ENCODE measurements around the gene AP2B1.

Gene AP2B1

GRCh38 chr17:35694906-35695305 is 107.8 kb downstream of the AP2B1 start:
- Histone ChIP-seq H3K4me1 (ENCODE audit: low read length) (peaks cover 26% of the 10 kb centered on the region), H3K9me2 (replicated peaks; ENCODE audit: insufficient read depth, low read length) (no peaks in the 10 kb centered on the region), H3K9me3 (replicated peaks; ENCODE audit: insufficient read depth, low read length) (no peaks in the 10 kb centered on the region), H3K36me3 (replicated peaks; ENCODE audit: insufficient read depth, low read length) (no peaks in the 10 kb centered on the region), H3K27ac (ENCODE audit: low read length) (no peak overlapping the region), H2AFZ (ENCODE audit: low read length) (no peak overlapping the region), H3K27me3 (replicated peaks; ENCODE audit: insufficient read depth, low read length) (no peaks in the 10 kb centered on the region), H3F3A (ENCODE audit: insufficient read depth, low read length) (no peaks in the 10 kb centered on the region), H3K4me3 (ENCODE audit: low read length) (no peak overlapping the region), H3K9ac (ENCODE audit: low read length) (no peak overlapping the region), H4K20me1 (ENCODE audit: insufficient read depth, low read length) (no peaks in the 10 kb centered on the region), H3K79me2 (ENCODE audit: low read length) (no peaks in the 10 kb centered on the region), H3K4me2 (ENCODE audit: low read depth, low read length) (no peak overlapping the region)
- no peak for TF ChIP-seq EZH2 (optimal IDR thresholded peaks at IDR 0.05; ENCODE audit: low read depth, low read length)
- no peak for TF ChIP-seq CTCF (IDR thresholded peaks at IDR 0.05; ENCODE audit: low read length)
- no peak for TF ChIP-seq EZH2phosphoT487 (IDR thresholded peaks at IDR 0.05; ENCODE audit: low read length)
- no peak for DNase-seq

DNA sequence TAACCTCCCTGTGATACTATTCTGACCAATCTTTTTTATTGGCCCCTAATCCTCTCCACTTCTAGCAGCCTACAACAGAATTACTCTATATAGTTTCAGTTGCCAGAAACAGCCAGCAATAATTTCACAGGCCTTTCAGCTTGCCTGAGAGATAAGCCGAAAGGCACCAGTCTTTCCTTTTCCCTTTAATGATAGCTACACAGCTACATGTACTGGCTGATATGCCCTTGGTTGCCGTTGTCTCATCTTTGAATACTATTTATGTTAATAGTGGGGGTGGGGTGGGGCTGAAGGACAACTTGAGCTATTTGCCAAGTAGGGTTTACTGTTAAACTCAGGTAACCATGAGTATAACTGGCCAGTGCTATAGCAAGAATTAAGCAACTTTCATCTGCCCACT is 108.5 kb downstream of the AP2B1 start:
- Histone ChIP-seq H3K9me3 (replicated peaks; ENCODE audit: insufficient read depth, low read length) (no peaks in the 10 kb centered on the region), H4K20me1 (ENCODE audit: insufficient read depth, low read length) (no peaks in the 10 kb centered on the region), H3K4me3 (ENCODE audit: low read length) (no peak overlapping the region), H3K36me3 (replicated peaks; ENCODE audit: insufficient read depth, low read length) (no peaks in the 10 kb centered on the region), H3F3A (ENCODE audit: insufficient read depth, low read length) (no peaks in the 10 kb centered on the region), H3K4me2 (ENCODE audit: low read depth, low read length) (no peak overlapping the region), H2AFZ (ENCODE audit: low read length) (no peak overlapping the region), H3K4me1 (ENCODE audit: low read length) (peaks cover 26% of the 10 kb centered on the region), H3K27ac (ENCODE audit: low read length) (no peak overlapping the region), H3K9me2 (replicated peaks; ENCODE audit: insufficient read depth, low read length) (no peaks in the 10 kb centered on the region), H3K9ac (ENCODE audit: low read length) (no peak overlapping the region), H3K27me3 (replicated peaks; ENCODE audit: insufficient read depth, low read length) (no peaks in the 10 kb centered on the region), H3K79me2 (ENCODE audit: low read length) (no peaks in the 10 kb centered on the region)
- TF ChIP-seq CTCF (IDR thresholded peaks at IDR 0.05; ENCODE audit: low read length) (no peak), EZH2phosphoT487 (IDR thresholded peaks at IDR 0.05; ENCODE audit: low read length) (no peak), EZH2 (optimal IDR thresholded peaks at IDR 0.05; ENCODE audit: low read depth, low read length) (no peak)
- no peak for DNase-seq

- Histone ChIP-seq H3K79me2 (ENCODE audit: low read length) (no peaks in the 10 kb centered on the region), H3K27me3 (replicated peaks; ENCODE audit: insufficient read depth, low read length) (no peaks in the 10 kb centered on the region), H3K4me1 (ENCODE audit: low read length) (peaks cover 26% of the 10 kb centered on the region), H3K4me2 (ENCODE audit: low read depth, low read length) (peak overlapping the region; percentile 32; the same call in 1 of the 2 replicates), H3K27ac (ENCODE audit: low read length) (no peak overlapping the region; the same call in 1 of the 2 replicates), H3K36me3 (replicated peaks; ENCODE audit: insufficient read depth, low read length) (no peaks in the 10 kb centered on the region), H3K9me3 (replicated peaks; ENCODE audit: insufficient read depth, low read length) (no peaks in the 10 kb centered on the region), H2AFZ (ENCODE audit: low read length) (no peak overlapping the region), H3K9me2 (replicated peaks; ENCODE audit: insufficient read depth, low read length) (no peaks in the 10 kb centered on the region), H3F3A (ENCODE audit: insufficient read depth, low read length) (no peaks in the 10 kb centered on the region), H4K20me1 (ENCODE audit: insufficient read depth, low read length) (no peaks in the 10 kb centered on the region), H3K9ac (ENCODE audit: low read length) (no peak overlapping the region), H3K4me3 (ENCODE audit: low read length) (no peak overlapping the region)
- no peak for TF ChIP-seq EZH2 (optimal IDR thresholded peaks at IDR 0.05; ENCODE audit: low read depth, low read length)
- TF ChIP-seq CTCF (IDR thresholded peaks at IDR 0.05; ENCODE audit: low read length): no peak
- no peak for TF ChIP-seq EZH2phosphoT487 (IDR thresholded peaks at IDR 0.05; ENCODE audit: low read length)
- peak; percentile 49 for DNase-seq
Observed at GRCh38 chr17:35698800-35699199, 111.7 kb downstream of the AP2B1 start.
